ENCODE measurements around the gene WASL.

DNA sequence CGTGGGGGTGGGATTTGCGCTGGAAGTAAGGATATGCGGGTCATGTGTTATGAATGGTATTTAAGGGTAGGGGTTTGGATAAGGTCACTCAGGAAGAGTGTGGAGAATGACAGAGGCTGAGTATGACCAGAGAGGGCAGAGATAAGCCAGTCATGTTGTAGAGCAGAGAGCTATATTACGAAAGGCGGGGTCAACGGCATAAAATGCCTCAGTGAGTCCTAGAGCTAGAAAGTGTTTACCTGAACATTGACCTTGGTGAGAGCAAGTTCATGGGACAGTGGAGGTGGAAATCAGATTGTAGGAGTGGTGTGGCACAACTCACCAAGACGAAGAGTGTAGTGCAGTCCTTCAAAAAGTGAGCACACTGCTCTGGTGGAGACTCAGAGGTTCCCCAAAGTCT lies 79.3 kb downstream of the WASL start:
- TF ChIP-seq, protein P1, sequence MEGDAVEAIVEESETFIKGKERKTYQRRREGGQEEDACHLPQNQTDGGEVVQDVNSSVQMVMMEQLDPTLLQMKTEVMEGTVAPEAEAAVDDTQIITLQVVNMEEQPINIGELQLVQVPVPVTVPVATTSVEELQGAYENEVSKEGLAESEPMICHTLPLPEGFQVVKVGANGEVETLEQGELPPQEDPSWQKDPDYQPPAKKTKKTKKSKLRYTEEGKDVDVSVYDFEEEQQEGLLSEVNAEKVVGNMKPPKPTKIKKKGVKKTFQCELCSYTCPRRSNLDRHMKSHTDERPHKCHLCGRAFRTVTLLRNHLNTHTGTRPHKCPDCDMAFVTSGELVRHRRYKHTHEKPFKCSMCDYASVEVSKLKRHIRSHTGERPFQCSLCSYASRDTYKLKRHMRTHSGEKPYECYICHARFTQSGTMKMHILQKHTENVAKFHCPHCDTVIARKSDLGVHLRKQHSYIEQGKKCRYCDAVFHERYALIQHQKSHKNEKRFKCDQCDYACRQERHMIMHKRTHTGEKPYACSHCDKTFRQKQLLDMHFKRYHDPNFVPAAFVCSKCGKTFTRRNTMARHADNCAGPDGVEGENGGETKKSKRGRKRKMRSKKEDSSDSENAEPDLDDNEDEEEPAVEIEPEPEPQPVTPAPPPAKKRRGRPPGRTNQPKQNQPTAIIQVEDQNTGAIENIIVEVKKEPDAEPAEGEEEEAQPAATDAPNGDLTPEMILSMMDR (optimal IDR thresholded peaks at IDR 0.05 in 1 of 3, IDR thresholded peaks at IDR 0.05 in 1 of 3, conservative IDR thresholded peaks at IDR 0.05 in 1 of 3; ENCODE audit: extremely low read depth in 1 of 3, insufficient read depth in 2 of 3, low read length in 3 of 3), result no peak
- no peak for TF ChIP-seq EZH2 (IDR thresholded peaks at IDR 0.05; ENCODE audit: low read length)
